Body of pancreas (tissue), 4 donors: ENCODE results near the gene SUDS3. TPM values are rescaled to one million over a fixed set of nuclear protein-coding genes. Genes with fewer than 3 reads are reported as not detected.

Experiments used
- ATAC-seq: fragments of 150-250 bp; one replicate; pipeline ENCODE4 v1.9.1; 2016
- DNase-seq, 4 donors: peaks; one replicate each; pipeline ENCODE4 v3.0.0-alpha.2; 2019
- H3K27ac ChIP-seq, 4 donors: fragments of 200-600 bp; sonication (generic); 1 replicate in 3 of 4; 2 replicates in 1 of 4; pipeline versions ENCODE4 v1.5.1 to v1.6.1; 2016 to 2019; ENCODE audit warnings: mild to moderate bottlenecking in 1 of 4, mixed read lengths in 1 of 4, moderate library complexity in 1 of 4
- H3K27me3 ChIP-seq, 2 donors: fragments of 200-600 bp; sonication (generic); one replicate each; pipeline ENCODE4 v1.6.0; 2016; ENCODE audit warnings: mild to moderate bottlenecking in 1 of 2
- H3K36me3 ChIP-seq, 2 donors: fragments of 200-600 bp; sonication (generic); replicated peaks in 1 of 2; 2 replicates each; pipeline ENCODE4 v1.5.1; 2016; ENCODE audit warnings: low read depth in 2 of 2; ENCODE audit not compliant: insufficient read depth in 1 of 2
- H3K4me1 ChIP-seq: fragments of 200-600 bp; sonication (generic); one replicate; pipeline ENCODE4 v1.6.0; 2016
- H3K4me3 ChIP-seq, 2 donors: fragments of 200-600 bp; sonication (generic); 1 replicate in 1 of 2; 2 replicates in 1 of 2; pipeline ENCODE4 v1.5.1; 2016 to 2019
- H3K9me3 ChIP-seq, 3 donors: fragments of 200-600 bp; sonication (generic); 1 replicate in 2 of 3; 2 replicates in 1 of 3; pipeline ENCODE4 v1.5.1; 2016
- POLR2A ChIP-seq, 3 donors: fragments of 450-650 bp; IDR thresholded peaks; one replicate each; pipeline ENCODE4 v1.6.1; 2016; ENCODE audit warnings: antibody characterized with exemption in 3 of 3, mild to moderate bottlenecking in 2 of 3
- WGBS, 2 donors: methylation state at CpG; one replicate each; pipeline ENCODE4 v1.1.5; 2017; 5-methylcytosine and 5-hydroxymethylcytosine counted together
- intact Hi-C: fragments of 100-400 bp; cut with DNase I; formaldehyde crosslinking; loops from one replicate; pipeline ENCODE4 v1.15.1; 2023
- total RNA-seq, 2 donors: library from RNA; depleted of rRNA; stranded (reverse); fragments of >200 nt; gene quantifications; one replicate each; pipeline ENCODE4 v1.1.0, GENCODE V29; 2016
- TF ChIP-seq, protein P1 (sequence below), 7 experiments: fragments of 450-650 bp in 4 of 7; fragments of 200-600 bp in 3 of 7; sonication (generic) in 3 of 7; IDR thresholded peaks; one replicate each; pipeline ENCODE4 v1.5.1; 2016 to 2019; ENCODE audit warnings: antibody characterized with exemption in 7 of 7

The SUDS3 gene
- total RNA-seq, 2 donors from 2014 or later = 30.3 to 35.5 TPM

DNA sequence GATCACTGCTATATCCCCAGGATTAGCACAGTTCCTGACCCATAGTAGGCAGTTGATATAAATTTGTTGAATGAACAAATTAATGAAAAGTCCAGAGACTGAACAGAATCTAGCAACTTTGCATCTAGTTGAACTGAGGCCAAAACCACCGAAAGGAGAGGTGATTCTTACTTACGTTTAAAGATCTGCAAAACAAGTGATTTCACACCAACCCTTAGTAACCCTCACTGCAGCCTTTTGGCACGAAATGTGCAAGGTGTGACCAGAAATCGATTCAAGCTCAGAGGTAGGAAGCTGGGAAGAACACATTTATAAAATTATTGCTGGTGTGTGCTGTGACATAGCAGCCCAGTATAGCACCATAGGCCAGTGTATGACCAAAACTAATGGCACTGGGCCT, 70.8 kb downstream of the SUDS3 start:
- WGBS, 2 donors = 51 to 67% methylated on average over 4 of the region's 4 CpGs
- Histone ChIP-seq H3K9me3 (no peaks in the 10 kb centered on the region), H3K27me3 (no peaks in the 10 kb centered on the region), H3K27ac (no peak overlapping the region), H3K4me3 (no peak overlapping the region), H3K4me1 (no peaks in the 10 kb centered on the region), H3K36me3 (no peaks in the 10 kb centered on the region)
- ATAC-seq (no peak), DNase-seq (no peak)
- intact Hi-C loops = no loop called here
- TF ChIP-seq, protein P1, sequence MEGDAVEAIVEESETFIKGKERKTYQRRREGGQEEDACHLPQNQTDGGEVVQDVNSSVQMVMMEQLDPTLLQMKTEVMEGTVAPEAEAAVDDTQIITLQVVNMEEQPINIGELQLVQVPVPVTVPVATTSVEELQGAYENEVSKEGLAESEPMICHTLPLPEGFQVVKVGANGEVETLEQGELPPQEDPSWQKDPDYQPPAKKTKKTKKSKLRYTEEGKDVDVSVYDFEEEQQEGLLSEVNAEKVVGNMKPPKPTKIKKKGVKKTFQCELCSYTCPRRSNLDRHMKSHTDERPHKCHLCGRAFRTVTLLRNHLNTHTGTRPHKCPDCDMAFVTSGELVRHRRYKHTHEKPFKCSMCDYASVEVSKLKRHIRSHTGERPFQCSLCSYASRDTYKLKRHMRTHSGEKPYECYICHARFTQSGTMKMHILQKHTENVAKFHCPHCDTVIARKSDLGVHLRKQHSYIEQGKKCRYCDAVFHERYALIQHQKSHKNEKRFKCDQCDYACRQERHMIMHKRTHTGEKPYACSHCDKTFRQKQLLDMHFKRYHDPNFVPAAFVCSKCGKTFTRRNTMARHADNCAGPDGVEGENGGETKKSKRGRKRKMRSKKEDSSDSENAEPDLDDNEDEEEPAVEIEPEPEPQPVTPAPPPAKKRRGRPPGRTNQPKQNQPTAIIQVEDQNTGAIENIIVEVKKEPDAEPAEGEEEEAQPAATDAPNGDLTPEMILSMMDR (IDR thresholded peaks at IDR 0.05) = no peak
- no peak for TF ChIP-seq POLR2A (IDR thresholded peaks at IDR 0.05)

DNA sequence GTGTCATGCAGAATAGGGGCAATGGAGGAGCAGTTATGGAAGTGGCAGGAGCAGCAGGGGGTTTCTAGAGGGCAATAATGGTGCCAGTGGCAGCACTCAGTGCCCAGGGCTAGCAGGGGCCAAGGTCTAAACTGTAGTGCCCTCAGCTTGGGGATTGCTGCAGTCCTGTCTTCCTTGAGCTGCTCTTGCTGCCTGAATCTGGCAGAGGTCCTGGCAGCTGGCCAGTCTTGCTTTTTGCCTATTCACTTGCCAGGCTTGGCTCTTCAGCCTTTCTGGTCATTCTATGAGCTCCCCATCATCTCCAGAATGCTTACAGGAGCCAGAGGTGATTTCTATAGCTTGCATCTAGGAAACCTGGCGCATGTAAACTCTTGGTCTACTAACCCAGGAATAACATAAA, 72.0 kb downstream of the SUDS3 start:
- Histone ChIP-seq H3K9me3 (no peaks in the 10 kb centered on the region), H3K27ac (no peak overlapping the region), H3K4me3 (no peak overlapping the region), H3K4me1 (no peaks in the 10 kb centered on the region), H3K36me3 (no peaks in the 10 kb centered on the region), H3K27me3 (no peaks in the 10 kb centered on the region)
- 95 to 100% methylated on average over 1 of the region's 1 CpG for WGBS, 2 donors
- intact Hi-C loops = no loop called here
- DNase-seq (peak in 2 of 4 donors; percentile 13 to 15), ATAC-seq (no peak)
- TF ChIP-seq POLR2A (IDR thresholded peaks at IDR 0.05) = no peak
- TF ChIP-seq, protein P1 (IDR thresholded peaks at IDR 0.05) = no peak

DNA sequence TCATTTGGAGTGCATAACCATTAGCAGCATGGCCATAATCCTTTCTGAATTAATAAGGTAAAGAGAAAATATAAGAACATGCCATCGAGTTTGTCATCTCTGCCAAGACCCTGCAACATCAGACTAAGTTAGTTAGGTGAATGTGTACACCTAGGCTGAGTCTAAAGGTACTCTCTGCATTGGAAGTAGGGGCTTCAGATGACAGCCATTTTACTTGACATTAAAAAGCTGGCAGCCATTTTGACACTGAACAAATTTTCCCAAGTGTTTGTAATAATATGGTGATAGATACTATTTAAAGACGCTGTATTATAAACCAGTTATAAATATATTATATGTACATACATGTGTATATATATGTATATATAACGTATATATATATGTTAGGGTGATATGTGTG, 79.0 kb downstream of the SUDS3 start:
- intact Hi-C loops = no loop called here
- Histone ChIP-seq H3K9me3 (no peaks in the 10 kb centered on the region), H3K27me3 (no peaks in the 10 kb centered on the region), H3K27ac (no peak overlapping the region), H3K4me3 (no peak overlapping the region), H3K36me3 (no peaks in the 10 kb centered on the region), H3K4me1 (no peaks in the 10 kb centered on the region)
- no peak for ATAC-seq
- TF ChIP-seq POLR2A (IDR thresholded peaks at IDR 0.05) = no peak
- TF ChIP-seq, protein P1 (IDR thresholded peaks at IDR 0.05) = no peak
- DNase-seq = no peak
- 55 to 62% methylated on average over 3 of the region's 3 CpGs for WGBS, 2 donors

DNA sequence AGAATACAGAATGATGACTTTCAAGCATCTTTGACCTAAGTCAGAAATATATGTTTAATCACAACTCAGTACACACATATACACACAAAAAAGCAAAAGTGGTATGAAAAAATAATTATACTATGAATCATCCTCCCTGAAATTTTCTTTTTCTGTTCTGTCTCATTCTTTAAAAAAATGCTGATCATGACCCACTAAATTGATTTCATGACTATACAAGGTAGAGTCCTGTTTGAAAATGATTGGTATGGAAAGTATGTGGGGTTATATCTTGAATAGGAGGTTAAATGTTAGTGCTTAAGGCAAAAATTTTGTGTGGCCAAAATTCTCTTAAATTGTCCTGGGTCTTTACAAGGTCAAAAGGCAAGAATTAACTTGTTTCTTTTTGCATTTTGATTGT, 80.4 kb downstream of the SUDS3 start:
- TF ChIP-seq, protein P1 (IDR thresholded peaks at IDR 0.05) = no peak
- no peak for TF ChIP-seq POLR2A (IDR thresholded peaks at IDR 0.05)
- Histone ChIP-seq H3K36me3 (no peaks in the 10 kb centered on the region), H3K4me1 (no peaks in the 10 kb centered on the region), H3K27me3 (no peaks in the 10 kb centered on the region), H3K27ac (no peak overlapping the region), H3K9me3 (peaks cover 0 to 4% (median 0%) of the 10 kb centered on the region in 3 donors), H3K4me3 (no peak overlapping the region)
- ATAC-seq (no peak), DNase-seq (no peak)
- intact Hi-C loops = no loop called here

DNA sequence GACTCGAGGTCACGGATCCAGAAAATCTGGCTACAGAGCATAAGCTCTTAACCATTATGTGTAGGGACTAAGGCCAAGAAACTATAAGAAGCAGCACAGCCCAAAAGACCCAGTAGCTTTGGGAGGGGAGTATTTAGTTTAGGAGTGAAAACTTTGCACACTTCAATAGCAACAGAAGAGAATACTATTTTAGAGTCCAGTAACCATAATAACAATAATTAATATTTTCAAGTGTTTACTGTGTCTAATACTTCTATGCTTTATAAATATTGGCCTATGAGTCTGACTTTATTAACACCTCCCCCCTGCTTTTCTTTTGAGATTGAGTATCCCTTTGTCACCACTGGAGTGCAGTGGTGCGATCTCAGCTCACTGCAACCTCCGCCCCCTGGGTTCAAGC, 82.8 kb downstream of the SUDS3 start:
- H3K27me3 ChIP-seq = no peaks in the 10 kb centered on the region
- DNase-seq = no peak
- WGBS, 2 donors = 79 to 83% methylated on average over 4 of the region's 4 CpGs
- H3K36me3 ChIP-seq = no peaks in the 10 kb centered on the region
- intact Hi-C loops = no loop called here
- no peak overlapping the region for H3K27ac ChIP-seq
- H3K4me3 ChIP-seq = no peak overlapping the region
- no peaks in the 10 kb centered on the region for H3K4me1 ChIP-seq
- ATAC-seq = no peak
- no peak for TF ChIP-seq POLR2A (IDR thresholded peaks at IDR 0.05)
- TF ChIP-seq, protein P1 (IDR thresholded peaks at IDR 0.05) = no peak
- H3K9me3 ChIP-seq = peaks cover 0 to 4% (median 0%) of the 10 kb centered on the region in 3 donors
